Measurements from ENCODE around the gene MIPOL1. TPM values are rescaled to one million over a fixed set of nuclear protein-coding genes. Genes with fewer than 3 reads are reported as not detected.

MIPOL1 gene
- total RNA-seq, 2 experiments from 2014 or later: not detected

- Histone ChIP-seq H3K27ac (ENCODE audit: low read depth, low read length, poor library complexity, severe bottlenecking) (no peak overlapping the region), H4K20me1 (ENCODE audit: insufficient read depth, low read length) (no peaks in the 10 kb centered on the region), H3K4me2 (ENCODE audit: low read length) (no peak overlapping the region), H3K4me1 (ENCODE audit: insufficient read depth, low read length, poor library complexity, severe bottlenecking) (no peaks in the 10 kb centered on the region), H3K4me3 (ENCODE audit: low read depth, low read length, poor library complexity, severe bottlenecking) (no peak overlapping the region), H2AFZ (ENCODE audit: low read length) (no peak overlapping the region), H3K9me2 (ENCODE audit: insufficient read depth, low read length) (no peaks in the 10 kb centered on the region), H3K36me3 (ENCODE audit: insufficient read depth, low read length) (no peaks in the 10 kb centered on the region), H3K9me3 (ENCODE audit: low read length) (0 out of 2 replicates have a peak, but pooled peaks cover 7% of the 10 kb centered on the region), H3K79me2 (ENCODE audit: insufficient read depth, low read depth, low read length) (no peaks in the 10 kb centered on the region)
- no peak for TF ChIP-seq EZH2phosphoT487 (IDR thresholded peaks at IDR 0.05; ENCODE audit: borderline replicate concordance, low read depth, low read length)
- no peak for TF ChIP-seq CTCF (conservative IDR thresholded peaks at IDR 0.05; ENCODE audit: low read length)
- intact Hi-C loops (cut with micrococcal nuclease; ENCODE audit: unreplicated experiment): no loop called here
- no TSS peak for BruUV-seq (replicated peaks)
- POLR2A ChIA-PET: no interaction called here
- CTCF ChIA-PET (ENCODE audit: unreplicated experiment): no interaction called here
- no peak for DNase-seq (ENCODE audit: low spot score)
Observed at GRCh38 chr14:37201724-37202123, 4.0 kb downstream of the MIPOL1 start.

DNA sequence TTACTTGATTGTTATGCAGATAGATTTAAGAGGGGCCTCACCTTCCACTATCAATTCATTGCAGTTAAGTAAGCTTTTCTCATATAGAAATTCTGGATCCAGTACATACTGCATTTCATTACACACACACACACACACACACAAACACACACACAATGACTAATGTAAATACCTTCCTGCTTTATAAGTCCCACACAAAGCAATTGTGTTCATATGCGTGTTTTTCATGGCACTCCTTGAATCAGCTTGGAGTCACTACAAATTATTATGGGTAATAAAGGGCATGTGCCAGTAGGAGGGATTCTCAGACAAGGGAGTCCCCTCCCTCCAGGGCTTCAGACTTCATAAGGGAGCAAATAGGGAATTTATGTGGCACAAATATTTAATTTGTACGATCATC, 4.5 kb downstream of the MIPOL1 start:
- no peak overlapping the region for H3K27ac ChIP-seq (ENCODE audit: low read depth, low read length, poor library complexity, severe bottlenecking)
- no peaks in the 10 kb centered on the region for H3K36me3 ChIP-seq (ENCODE audit: insufficient read depth, low read length)
- 0 out of 2 replicates have a peak, but pooled peaks cover 7% of the 10 kb centered on the region for H3K9me3 ChIP-seq (ENCODE audit: low read length)
- no peaks in the 10 kb centered on the region for H4K20me1 ChIP-seq (ENCODE audit: insufficient read depth, low read length)
- no peaks in the 10 kb centered on the region for H3K79me2 ChIP-seq (ENCODE audit: insufficient read depth, low read depth, low read length)
- TF ChIP-seq EZH2phosphoT487 (IDR thresholded peaks at IDR 0.05; ENCODE audit: borderline replicate concordance, low read depth, low read length): no peak
- TF ChIP-seq CTCF (conservative IDR thresholded peaks at IDR 0.05; ENCODE audit: low read length): no peak
- H3K9me2 ChIP-seq (ENCODE audit: insufficient read depth, low read length): no peaks in the 10 kb centered on the region
- H3K4me3 ChIP-seq (ENCODE audit: low read depth, low read length, poor library complexity, severe bottlenecking): no peak overlapping the region
- H3K4me1 ChIP-seq (ENCODE audit: insufficient read depth, low read length, poor library complexity, severe bottlenecking): no peaks in the 10 kb centered on the region
- H2AFZ ChIP-seq (ENCODE audit: low read length): no peak overlapping the region
- CTCF ChIA-PET (ENCODE audit: unreplicated experiment): no interaction called here
- no peak for DNase-seq (ENCODE audit: low spot score)
- POLR2A ChIA-PET: no interaction called here
- no TSS peak for BruUV-seq (replicated peaks)
- no peak overlapping the region for H3K4me2 ChIP-seq (ENCODE audit: low read length)
- intact Hi-C loops (cut with micrococcal nuclease; ENCODE audit: unreplicated experiment): no loop called here

DNA sequence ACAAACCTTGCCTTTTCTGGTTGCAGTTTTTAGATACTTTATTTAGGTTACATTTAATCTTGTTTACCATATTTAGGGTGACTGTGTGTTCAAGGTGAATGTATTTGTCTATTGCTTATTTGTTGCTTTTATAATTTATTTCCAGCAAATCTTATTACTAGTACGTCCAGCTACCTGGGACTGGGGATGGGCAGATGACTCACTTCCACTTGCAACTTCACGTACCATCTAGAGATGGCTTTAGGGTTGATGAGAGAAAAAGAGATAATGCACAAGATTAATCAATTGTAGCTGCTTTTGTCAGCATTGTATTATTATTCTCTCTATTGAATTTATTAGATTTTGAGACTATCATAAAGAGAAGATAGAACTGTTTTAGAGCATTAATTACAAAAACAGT, 5.1 kb downstream of the MIPOL1 start:
- Histone ChIP-seq H3K9me3 (ENCODE audit: low read length) (0 out of 2 replicates have a peak, but pooled peaks cover 7% of the 10 kb centered on the region), H2AFZ (ENCODE audit: low read length) (no peak overlapping the region), H4K20me1 (ENCODE audit: insufficient read depth, low read length) (no peaks in the 10 kb centered on the region), H3K4me1 (ENCODE audit: insufficient read depth, low read length, poor library complexity, severe bottlenecking) (no peaks in the 10 kb centered on the region), H3K4me3 (ENCODE audit: low read depth, low read length, poor library complexity, severe bottlenecking) (no peak overlapping the region), H3K27ac (ENCODE audit: low read depth, low read length, poor library complexity, severe bottlenecking) (no peak overlapping the region), H3K9me2 (ENCODE audit: insufficient read depth, low read length) (no peaks in the 10 kb centered on the region), H3K36me3 (ENCODE audit: insufficient read depth, low read length) (no peaks in the 10 kb centered on the region), H3K79me2 (ENCODE audit: insufficient read depth, low read depth, low read length) (no peaks in the 10 kb centered on the region), H3K4me2 (ENCODE audit: low read length) (no peak overlapping the region)
- intact Hi-C loops (cut with micrococcal nuclease; ENCODE audit: unreplicated experiment): no loop called here
- POLR2A ChIA-PET: interaction anchor here (0.6 kb wide), 1 partner anchor 630 kb away, joined by 4 read pairs; no protein-coding TSS in a partner anchor
- no TSS peak for BruUV-seq (replicated peaks)
- TF ChIP-seq EZH2phosphoT487 (IDR thresholded peaks at IDR 0.05; ENCODE audit: borderline replicate concordance, low read depth, low read length) (no peak), CTCF (conservative IDR thresholded peaks at IDR 0.05; ENCODE audit: low read length) (no peak)
- no peak for DNase-seq (ENCODE audit: low spot score)
- CTCF ChIA-PET (ENCODE audit: unreplicated experiment): no interaction called here
